NCI-H2196 treated with DMSO at 0.1 percent for 48 hours (cell line): Measurements from ENCODE around the gene HELB.

Source experiments
- DNase-seq: peaks from one replicate; lab custom pipeline; 2025; ENCODE audit not compliant: unreplicated experiment; lab: John Stamatoyannopoulos, UW

The HELB gene

DNA sequence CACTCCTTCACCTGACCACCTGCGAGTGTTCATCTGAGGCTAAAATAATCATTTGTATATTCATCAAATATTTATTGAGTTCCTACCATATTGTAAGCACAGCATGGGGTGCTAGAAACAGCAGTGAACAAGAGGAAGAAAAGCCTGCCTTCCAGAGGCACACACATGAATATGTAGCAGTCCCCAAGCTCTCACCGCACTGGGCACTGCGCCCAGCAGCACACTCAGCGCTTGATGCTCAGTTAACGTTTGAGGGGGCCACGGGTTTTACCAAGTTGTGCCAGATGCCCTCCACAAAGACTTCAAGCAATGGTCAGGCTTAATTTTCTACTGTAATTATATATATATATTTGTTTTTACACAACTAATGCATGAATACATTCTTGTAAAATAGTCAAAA is 52.0 kb downstream of the HELB start:
- no peak for DNase-seq

GRCh38 chr12:66359300-66359699 is 57.0 kb downstream of the HELB start:
- DNase-seq: no peak

DNA sequence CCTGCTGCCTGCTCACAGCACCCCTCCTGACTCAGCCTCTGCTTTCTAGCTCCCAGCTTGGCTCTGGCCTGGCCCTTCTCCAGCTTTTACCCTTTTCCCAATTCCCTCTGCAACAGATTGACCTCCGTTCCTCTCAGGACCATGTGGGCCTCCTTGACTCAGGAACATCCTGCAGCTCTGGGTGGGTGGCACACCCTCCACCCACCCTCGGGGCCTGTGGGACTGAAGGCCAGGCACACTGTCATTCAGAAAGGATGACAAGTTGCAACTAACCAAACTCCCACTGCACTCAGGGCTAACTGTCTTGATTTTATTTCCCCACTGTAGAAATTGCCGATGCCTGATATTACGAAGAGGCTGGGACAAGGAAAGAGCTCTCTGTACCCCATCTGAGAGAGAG is 59.4 kb downstream of the HELB start:
- DNase-seq: no peak

GRCh38 chr12:66365718-66366490 is 63.6 kb downstream of the HELB start:
- DNase-seq: no peak

- no peak for DNase-seq
Measured at GRCh38 chr12:66367015-66367667, 64.8 kb downstream of the HELB start.

DNA sequence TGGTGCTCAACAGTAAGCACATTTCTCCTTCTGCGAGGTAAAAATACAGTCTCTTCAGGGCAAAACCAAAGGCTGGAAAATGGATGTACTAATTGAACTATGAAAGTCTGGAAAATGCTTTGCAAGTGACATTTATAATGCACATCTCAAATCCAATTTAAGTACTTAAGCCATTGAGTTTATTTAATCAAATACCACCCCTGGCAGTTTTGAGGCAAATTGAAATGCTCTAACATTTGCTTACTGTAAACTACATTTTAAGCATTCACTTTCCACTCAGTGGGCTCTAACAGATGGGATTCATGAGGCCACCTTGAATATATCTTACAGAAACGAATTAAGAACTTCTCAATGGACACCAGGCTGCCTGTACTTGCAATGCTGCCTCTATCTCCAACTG is 69.7 kb downstream of the HELB start:
- no peak for DNase-seq

- no peak for DNase-seq
Measured at GRCh38 chr12:66375560-66375959, 73.3 kb downstream of the HELB start.

GRCh38 chr12:66379616-66380015 is 77.3 kb downstream of the HELB start:
- no peak for DNase-seq

GRCh38 chr12:66380769-66381535 is 78.7 kb downstream of the HELB start:
- DNase-seq: no peak

- DNase-seq: no peak
Measured at GRCh38 chr12:66387117-66387516, 84.8 kb downstream of the HELB start.
